Occipital lobe (tissue), 2 donors: ENCODE measurements around the gene TBC1D5. TPM values are rescaled to one million over a fixed set of nuclear protein-coding genes. Genes with fewer than 3 reads are reported as not detected.
"Not testable (repeated sequence)": the region's sequence is repeated elsewhere in the genome, so short reads cannot be mapped to it uniquely, and the experiment has no call there.

Experiments used
- DNase-seq: peaks from one replicate; lab custom pipeline; 2025; lab: John Stamatoyannopoulos, UW
- total RNA-seq: library from RNA; depleted of rRNA; stranded (reverse); fragments of >200 nt; gene quantifications from one replicate; pipeline ENCODE4 v1.2.3, GENCODE V29; 2014

Gene TBC1D5
- total RNA-seq, 1 donor from 2014 or later: 110 TPM

- DNase-seq: not testable (repeated sequence)
Measured at GRCh38 chr3:17648630-17649355, 93.6 kb downstream of the TBC1D5 start.

- peak; percentile 5 for DNase-seq
Measured at GRCh38 chr3:17645074-17645698, 97.2 kb downstream of the TBC1D5 start.

- no peak for DNase-seq
Measured at GRCh38 chr3:17643691-17644090, 98.7 kb downstream of the TBC1D5 start.

- no peak for DNase-seq
Measured at GRCh38 chr3:17642474-17642873, 100.0 kb downstream of the TBC1D5 start.

- DNase-seq: no peak
Measured at GRCh38 chr3:17640466-17640865, 102.0 kb downstream of the TBC1D5 start.

GRCh38 chr3:17639765-17640164 is 102.7 kb downstream of the TBC1D5 start:
- DNase-seq: no peak

GRCh38 chr3:17639257-17639656 is 103.2 kb downstream of the TBC1D5 start:
- no peak for DNase-seq

- DNase-seq: no peak
Measured at GRCh38 chr3:17638356-17638755, 104.1 kb downstream of the TBC1D5 start.

- DNase-seq: not testable (repeated sequence)
Measured at GRCh38 chr3:17635675-17636074, 106.8 kb downstream of the TBC1D5 start.

GRCh38 chr3:17634964-17635363 is 107.5 kb downstream of the TBC1D5 start:
- DNase-seq: no peak

- no peak for DNase-seq
Measured at GRCh38 chr3:17634201-17634600, 108.2 kb downstream of the TBC1D5 start.

GRCh38 chr3:17632401-17633100 is 109.9 kb downstream of the TBC1D5 start:
- DNase-seq: no peak

- no peak for DNase-seq
Measured at GRCh38 chr3:17631609-17632008, 110.8 kb downstream of the TBC1D5 start.

- DNase-seq: no peak
Measured at GRCh38 chr3:17629400-17629799, 113.0 kb downstream of the TBC1D5 start.

GRCh38 chr3:17626395-17626794 is 116.0 kb downstream of the TBC1D5 start:
- DNase-seq: no peak

GRCh38 chr3:17625133-17625532 is 117.3 kb downstream of the TBC1D5 start:
- DNase-seq: no peak

GRCh38 chr3:17623464-17623863 is 119.0 kb downstream of the TBC1D5 start:
- no peak for DNase-seq

GRCh38 chr3:17619968-17620367 is 122.5 kb downstream of the TBC1D5 start:
- DNase-seq: no peak

- DNase-seq: not testable (repeated sequence)
Measured at GRCh38 chr3:17613017-17613416, 129.4 kb downstream of the TBC1D5 start.

GRCh38 chr3:17607905-17608304 is 134.5 kb downstream of the TBC1D5 start:
- DNase-seq: no peak

- no peak for DNase-seq
Measured at GRCh38 chr3:17605934-17606333, 136.5 kb downstream of the TBC1D5 start.

GRCh38 chr3:17605032-17605431 is 137.4 kb downstream of the TBC1D5 start:
- DNase-seq: no peak

GRCh38 chr3:17602126-17602525 is 140.3 kb downstream of the TBC1D5 start:
- DNase-seq: no peak
